ENCODE data around the gene SCUBE1.

The SCUBE1 gene

DNA sequence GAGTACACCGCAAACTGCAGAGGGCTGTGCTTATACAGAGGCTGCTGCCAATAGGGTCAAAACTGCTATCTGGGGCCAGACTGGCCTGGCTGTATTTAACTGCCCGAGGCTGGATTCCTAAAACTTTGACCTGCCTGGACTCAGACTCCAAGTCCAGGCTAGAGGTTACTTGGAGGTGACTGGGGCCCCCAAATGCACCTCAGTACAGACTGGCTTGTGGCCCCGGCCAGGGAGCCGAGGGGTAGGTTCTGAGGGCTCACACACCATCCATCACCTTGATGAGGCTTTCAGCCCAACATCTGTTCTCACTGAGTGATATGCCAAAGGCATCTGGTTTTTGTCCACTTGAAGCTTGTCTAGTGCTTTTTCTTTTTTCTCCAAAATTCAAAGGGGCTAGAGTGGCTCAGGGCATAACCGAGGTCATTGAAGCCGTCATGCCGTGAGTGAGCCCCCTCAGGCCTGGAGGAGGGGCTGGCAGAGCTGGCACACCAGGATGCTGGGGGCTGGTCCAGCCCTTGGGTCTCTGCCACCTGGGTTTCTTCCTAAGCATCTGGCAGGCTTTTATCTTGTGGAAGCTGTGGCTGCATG, 103.9 kb downstream of the SCUBE1 start:
- DNase-seq (ENCODE audit: low spot score), result no peak
- Histone ChIP-seq H3K4me3 (no peak overlapping the region), H3K27ac (no peak overlapping the region)
- TF ChIP-seq, protein P1, sequence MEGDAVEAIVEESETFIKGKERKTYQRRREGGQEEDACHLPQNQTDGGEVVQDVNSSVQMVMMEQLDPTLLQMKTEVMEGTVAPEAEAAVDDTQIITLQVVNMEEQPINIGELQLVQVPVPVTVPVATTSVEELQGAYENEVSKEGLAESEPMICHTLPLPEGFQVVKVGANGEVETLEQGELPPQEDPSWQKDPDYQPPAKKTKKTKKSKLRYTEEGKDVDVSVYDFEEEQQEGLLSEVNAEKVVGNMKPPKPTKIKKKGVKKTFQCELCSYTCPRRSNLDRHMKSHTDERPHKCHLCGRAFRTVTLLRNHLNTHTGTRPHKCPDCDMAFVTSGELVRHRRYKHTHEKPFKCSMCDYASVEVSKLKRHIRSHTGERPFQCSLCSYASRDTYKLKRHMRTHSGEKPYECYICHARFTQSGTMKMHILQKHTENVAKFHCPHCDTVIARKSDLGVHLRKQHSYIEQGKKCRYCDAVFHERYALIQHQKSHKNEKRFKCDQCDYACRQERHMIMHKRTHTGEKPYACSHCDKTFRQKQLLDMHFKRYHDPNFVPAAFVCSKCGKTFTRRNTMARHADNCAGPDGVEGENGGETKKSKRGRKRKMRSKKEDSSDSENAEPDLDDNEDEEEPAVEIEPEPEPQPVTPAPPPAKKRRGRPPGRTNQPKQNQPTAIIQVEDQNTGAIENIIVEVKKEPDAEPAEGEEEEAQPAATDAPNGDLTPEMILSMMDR (IDR thresholded peaks at IDR 0.05), result no peak

DNA sequence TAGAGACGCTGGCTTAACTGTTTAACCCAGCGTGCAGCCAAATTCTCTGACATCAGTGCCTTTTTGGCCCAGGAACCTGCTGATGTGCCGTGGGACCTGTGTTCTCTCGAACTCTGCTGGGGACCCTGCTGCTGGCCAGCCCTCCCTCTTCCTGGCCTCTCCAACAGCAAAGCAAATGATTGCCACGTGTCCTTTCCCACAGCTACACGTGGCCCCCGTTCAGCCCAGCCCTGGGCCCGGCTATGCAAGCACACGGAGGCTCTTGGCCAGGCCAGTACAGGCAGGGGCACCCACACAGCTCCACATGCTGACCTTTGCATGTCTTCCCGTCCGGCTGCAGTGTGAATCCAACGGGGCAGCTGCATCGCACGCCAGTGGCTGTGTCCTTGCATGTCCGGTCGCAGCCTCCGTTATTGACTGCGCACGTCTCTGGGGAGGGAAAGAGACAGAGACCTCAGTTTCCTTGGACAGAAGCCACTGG, 104.6 kb downstream of the SCUBE1 start:
- no peak for DNase-seq (ENCODE audit: low spot score)
- TF ChIP-seq, protein P1 (IDR thresholded peaks at IDR 0.05), result no peak
- Histone ChIP-seq H3K4me3 (no peak overlapping the region), H3K27ac (no peak overlapping the region)

DNA sequence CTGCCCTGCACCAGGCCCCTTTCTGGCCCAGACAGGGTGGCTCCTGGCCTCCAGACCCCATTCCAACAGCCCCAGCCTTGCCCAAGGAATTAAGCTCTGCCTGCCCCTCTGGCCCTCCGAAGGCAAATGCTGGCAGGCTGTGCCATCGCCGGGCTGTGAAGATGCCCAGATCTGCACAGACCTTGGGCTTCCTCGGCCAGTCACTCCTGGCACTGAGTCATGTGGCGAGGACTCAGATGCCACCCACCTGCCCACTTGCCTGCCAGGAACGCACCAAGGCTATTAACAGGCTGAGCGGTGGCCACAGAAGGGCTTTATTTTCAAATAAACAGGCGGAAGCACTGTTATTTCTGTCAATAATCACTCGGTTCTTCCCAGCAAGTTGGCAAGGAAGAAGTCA, 105.9 kb downstream of the SCUBE1 start:
- no peak for DNase-seq (ENCODE audit: low spot score)
- H3K27ac ChIP-seq, result no peak overlapping the region

DNA sequence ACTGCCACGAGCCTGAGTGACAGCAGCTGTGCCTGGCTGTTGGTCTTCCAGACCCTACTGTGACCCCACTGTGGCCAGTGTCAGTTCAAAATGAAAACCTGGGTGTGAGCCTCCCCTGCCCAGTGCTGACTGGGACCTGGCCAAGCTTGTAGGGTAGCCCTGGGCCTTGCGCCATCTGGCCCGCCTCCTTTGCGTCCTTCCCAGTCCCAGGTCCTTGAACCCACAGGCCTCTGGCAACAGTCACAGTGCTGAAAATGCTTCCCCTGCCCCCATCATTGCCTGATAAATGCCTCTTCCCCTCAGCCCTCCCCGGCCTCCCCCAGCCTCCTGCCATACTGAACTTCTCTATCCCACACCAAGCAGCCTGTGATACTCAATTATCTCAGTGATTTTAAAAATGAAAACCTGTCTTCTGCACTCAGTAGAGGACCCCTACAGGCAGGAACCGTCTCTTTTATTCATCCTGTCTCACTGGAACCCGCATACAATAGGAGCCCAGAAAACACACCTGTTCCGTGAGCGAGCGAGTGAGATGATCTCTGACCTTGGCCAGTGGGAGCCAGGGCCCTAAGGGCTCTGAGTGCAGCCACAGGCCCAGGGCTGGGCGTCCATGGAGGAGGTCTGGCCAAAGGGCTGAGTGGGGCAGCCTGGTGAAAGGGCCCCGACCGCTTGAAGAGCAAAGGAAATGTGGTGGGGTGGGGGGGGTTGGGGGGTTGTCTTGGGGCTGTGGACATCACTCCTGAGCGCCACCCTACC, 106.6 kb downstream of the SCUBE1 start:
- no peak for DNase-seq (ENCODE audit: low spot score)
- Histone ChIP-seq H3K27ac (no peak overlapping the region), H3K4me3 (no peak overlapping the region)
- TF ChIP-seq, protein P1 (IDR thresholded peaks at IDR 0.05), result no peak

More for the DNA sequence above, 105.9 kb downstream of the SCUBE1 start:
- TF ChIP-seq, protein P1 (IDR thresholded peaks at IDR 0.05), result no peak
- no peak overlapping the region for H3K4me3 ChIP-seq

GRCh38 chr22:43235445-43236409, 107.4 kb downstream of the SCUBE1 start:
- no peak for DNase-seq (ENCODE audit: low spot score)
- H3K4me3 ChIP-seq, result no peak overlapping the region
- no peak overlapping the region for H3K27ac ChIP-seq
- TF ChIP-seq, protein P1 (IDR thresholded peaks at IDR 0.05), result no peak

DNA sequence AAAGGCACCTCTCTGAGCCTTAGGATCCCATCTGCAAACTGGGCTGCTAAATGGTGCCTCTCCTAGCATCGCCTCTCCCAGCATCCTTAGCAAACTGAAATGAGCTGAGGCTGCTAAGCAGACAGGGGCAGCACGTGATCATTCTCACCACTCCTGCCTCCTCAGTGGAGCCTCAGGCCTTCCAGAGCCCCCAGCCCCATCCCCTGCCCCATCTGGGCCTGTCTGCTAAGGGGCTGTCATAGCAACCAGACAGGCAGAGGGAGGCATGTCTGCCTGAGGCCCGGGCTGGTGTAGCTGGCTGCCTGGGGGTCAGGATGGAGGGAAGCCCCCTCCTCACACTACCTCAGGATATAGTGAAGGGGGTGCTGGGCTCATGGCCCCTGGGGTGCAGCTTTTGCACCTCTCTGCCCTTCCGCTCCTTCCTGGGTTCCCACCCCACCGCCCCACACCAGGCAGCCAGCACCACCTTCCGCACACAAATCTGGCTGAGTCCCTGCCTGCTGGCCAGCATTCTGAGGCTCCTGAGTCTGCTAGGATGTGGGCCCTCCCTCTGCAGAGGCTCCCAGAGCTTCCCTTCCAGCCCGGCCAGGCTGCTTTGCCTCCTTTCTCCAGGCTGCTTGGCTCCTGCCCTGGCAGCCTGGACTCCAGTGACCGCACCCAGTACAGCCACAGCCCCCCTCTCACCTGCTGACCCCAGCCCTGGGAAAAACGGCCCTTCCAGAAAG, 108.7 kb downstream of the SCUBE1 start:
- no peak for DNase-seq (ENCODE audit: low spot score)
- Histone ChIP-seq H3K27ac (no peak overlapping the region), H3K4me3 (no peak overlapping the region)
- TF ChIP-seq, protein P1 (IDR thresholded peaks at IDR 0.05), result no peak

Data from coronary artery (tissue), 2 donors.